Upper lobe of left lung (tissue), 4 donors: ENCODE results near the gene SNRPE.

ENCODE experiments used
- CTCF ChIP-seq, 6 experiments: fragments of 450-650 bp in 4 of 6; fragments of 200-600 bp in 2 of 6; sonication (generic) in 2 of 6; IDR thresholded peaks; one replicate each; pipeline ENCODE4 v1.5.1; 2016 to 2019; ENCODE audit warnings: antibody characterized with exemption in 6 of 6
- POLR2A ChIP-seq, 4 donors: fragments of 450-650 bp; IDR thresholded peaks; one replicate each; pipeline ENCODE4 v1.5.1; 2016 to 2017; ENCODE audit warnings: antibody characterized with exemption in 4 of 4, mild to moderate bottlenecking in 2 of 4

DNA sequence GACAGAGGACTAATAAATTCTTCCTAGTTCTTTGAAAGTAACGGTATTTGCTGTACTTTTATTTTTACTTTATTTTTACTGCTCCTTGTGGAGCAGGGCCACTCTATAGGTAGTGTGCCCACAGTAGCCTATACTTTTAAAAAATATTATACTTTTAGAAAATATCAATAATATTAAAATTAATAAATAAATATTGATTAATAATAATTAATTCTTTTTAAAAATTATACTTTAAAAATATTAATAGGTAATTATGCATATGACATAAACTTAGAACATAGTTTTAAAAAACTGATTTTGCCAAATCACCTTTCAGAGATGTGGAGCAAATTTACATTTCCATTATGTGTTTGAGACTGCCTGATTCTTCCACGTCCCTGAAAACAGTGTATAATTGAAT lies 35.2 kb upstream of the SNRPE start:
- TF ChIP-seq CTCF (IDR thresholded peaks at IDR 0.05) (no peak), POLR2A (IDR thresholded peaks at IDR 0.05) (no peak)
